NCI-H226 (cell line): ENCODE data around the gene NCOA6.

Source experiments
- DNase-seq: peaks from one replicate; pipeline ENCODE4 v3.0.0-alpha.2; 2015

Gene NCOA6

DNA sequence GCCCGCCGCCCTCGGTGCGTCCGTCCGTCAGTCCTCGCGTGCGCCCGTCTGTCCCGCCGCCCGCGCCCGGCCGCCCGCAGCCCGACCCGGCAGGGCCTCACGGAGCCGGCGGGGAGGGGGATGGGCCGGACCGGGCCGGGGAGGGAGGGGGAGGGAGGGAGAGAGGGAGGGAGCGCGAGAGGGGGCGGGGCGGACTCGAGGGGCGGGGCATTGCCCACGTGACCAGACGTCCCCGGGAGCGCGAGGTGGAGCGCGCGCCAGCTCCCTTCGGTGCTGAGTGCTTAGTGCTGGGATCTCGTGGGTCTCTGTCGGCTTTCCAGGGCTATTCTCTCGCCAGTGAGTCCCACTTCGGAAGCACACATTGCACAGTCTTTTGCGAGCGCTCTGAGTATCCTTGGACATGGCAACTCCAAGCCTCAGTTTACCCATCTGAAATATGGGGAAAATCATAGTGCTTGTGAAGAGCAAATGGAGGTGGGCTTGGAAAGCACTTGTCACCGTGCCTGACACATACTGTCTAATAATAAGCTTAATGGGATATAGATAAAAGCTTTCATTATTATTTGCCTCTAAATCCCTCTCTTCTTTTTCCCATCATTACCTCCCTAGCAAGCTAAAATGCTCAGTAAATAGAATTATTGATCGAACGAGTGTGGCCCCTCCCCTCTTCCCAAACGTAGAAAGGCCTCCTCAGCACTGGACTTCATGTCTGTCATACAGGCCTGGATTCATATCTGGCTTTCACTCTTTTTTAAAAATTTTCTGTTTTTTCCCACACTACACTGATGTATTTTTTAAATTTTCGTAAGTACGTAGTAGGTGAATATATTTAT, at the start of gene NCOA6:
Gene NCOA6, minus strand, starts transcription at position 122 of the 833 bp plus-strand sequence. CDS start 43,296 bp downstream, outside the sequence.
- peak; percentile 57 for DNase-seq

DNA sequence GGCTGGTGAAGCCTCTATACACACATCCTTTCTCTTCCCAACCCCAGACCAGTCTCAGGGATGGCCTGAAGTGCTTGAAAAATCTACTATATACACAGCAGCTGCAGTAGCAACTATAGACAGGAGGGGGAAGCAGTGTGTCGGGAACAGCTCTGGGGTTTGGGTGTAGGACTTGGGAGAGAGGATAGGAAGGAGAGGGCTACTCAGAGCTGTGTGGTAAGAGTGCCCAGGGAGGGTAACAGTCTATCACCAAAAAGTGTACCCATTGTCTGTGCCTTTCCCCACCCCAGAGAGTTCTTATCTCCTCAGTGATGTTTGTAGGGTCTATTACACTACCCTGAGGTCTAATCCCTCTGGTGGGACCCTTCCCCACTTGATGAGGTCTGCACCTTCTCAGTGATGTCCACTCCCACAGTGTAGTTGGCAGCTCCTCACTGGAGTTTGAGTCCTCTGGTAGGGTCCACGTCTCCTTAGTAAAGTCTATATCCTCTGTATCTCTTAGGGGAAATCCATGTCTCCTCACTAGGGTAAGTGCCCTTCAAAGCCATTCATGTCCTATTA, 48.7 kb upstream of the NCOA6 start:
- peak; percentile 71 for DNase-seq

DNA sequence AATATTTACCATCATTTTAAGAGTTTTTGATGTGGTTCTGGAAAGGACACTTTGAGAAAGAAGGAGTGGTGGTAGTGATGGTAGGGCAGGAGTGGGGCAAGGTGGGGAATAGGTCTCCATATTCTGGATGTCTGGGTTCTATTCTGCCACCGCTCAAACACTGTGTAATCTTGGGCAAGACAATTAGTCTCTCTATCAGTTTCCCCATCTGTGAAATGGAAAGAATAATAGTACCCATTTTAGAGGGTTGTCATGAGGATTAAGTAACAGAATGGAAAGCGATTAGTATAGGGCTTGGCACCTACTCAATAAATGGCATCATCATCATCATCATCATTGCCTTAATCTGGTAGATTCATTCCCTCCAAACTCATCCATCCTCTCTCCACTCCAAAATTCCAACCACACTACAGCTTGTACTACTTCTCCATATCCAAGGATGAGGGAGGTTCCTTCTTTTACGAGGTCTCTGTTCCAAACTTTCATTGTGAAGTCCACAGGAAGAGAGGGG, 48.2 kb upstream of the NCOA6 start:
- DNase-seq = no peak

DNA sequence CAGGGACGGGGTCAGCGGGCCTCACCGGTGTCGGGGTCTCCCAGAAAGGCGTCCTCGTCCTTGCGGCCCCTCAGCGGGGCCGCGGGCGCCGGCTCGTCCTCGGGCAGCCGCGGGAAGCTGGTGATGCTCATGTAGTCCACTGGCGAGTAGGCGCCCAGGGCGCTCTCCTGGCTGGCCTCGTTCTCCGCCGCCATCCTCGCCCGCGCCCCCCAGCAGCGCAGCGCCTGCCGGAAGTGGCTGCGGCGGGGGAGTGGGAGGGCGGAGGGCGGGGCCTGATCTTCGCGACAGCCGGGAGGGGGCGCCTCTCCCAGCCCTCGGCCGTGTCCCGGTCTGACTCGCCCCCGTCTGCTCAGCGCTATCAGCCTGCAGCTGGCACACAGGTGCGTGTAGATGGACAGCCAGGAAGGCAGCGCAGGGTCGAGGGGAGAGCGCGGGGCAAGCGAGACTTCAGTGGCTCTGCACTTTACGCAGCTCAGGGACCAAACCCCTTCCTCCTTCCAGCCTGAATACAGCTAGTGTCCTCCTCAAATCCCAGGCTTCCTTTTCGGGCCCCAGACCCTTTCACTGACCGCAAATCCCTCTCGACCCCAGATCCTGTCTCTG, 47.3 kb upstream of the NCOA6 start, which contains the start of gene GGT7:
Gene GGT7, minus strand, starts transcription at position 235 of the 603 bp plus-strand sequence. Its CDS starts 41 bp downstream, at position 194.
- peak; percentile 34 for DNase-seq

DNA sequence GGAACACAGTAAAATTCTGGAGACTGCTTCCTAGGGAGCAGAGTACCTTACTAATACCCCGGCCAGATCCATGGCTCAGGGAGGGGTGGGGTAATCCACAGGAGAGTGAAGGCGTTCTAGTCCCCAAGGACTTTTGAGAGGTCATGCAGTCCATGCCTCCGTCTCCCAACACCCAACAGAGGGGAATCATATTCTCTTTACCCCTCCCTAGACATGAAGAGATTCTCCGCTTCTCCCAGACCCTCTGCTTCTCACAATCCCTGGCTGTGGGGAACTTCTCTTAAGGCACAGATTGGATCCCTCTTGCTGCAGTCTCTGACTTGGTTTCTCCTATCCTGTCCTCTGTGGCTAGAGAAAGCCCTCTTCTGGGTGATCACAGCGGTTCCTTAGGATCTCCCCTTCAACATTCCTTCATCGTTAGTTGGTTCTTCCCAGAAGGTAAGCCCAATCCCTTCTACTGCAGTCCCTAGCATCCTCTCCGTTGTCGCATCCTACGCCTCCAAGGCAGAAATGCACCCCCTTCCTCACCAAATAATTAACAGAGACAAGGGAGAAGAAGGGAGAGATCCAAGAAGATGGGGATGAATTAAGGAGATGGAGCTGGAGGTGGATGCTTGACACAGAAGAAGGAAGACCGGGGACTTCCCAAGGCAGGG, 46.6 kb upstream of the NCOA6 start:
- no peak for DNase-seq

DNA sequence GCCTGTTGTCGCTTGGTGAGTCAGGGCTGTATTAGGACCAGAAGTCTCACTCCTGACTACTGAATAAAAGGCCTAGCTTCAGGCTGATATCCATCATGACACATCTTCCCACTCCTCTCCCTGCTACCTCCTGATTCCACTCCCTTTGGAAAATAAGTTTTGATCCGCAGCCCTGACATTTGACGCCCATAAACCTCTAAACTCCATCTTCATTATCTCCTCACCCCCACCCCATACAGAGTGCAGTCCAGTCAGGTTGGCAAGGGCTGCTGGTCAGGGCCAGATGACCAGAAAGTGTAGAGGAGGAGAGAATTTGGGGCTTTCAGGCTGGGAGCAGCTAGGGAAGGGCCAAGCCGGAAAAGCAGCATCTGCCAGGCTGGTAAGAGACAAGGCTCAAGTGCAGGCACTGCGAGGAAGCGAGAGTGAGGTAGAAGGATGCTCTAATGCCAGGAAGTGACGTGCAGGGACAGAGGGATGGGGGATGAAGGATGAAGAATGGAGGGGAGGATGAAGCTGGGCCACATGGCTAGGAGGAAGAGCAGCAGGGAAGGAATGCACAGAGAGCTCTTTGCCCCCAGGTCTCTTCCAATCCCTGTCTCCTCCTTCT, 46.0 kb upstream of the NCOA6 start:
- no peak for DNase-seq

DNA sequence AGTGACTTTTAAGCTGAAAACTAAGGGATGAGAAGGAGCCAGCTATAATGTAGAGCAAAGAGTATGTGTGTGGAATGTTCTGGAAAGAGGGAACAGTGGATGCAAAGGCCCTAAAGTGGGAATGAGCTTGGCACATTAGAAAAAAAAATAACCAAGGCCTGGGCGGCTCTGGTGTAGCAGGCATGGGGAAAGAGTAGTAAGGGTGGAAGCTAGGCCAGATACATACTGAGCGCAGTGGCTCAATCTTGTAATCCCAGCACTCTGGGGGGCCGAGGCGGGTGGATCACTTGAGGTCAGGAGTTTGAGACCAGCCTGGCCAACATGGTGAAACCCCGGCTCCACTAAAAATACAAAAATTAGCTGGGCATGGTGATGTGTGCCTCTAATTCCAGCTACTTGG, 38.8 kb upstream of the NCOA6 start:
- no peak for DNase-seq

DNA sequence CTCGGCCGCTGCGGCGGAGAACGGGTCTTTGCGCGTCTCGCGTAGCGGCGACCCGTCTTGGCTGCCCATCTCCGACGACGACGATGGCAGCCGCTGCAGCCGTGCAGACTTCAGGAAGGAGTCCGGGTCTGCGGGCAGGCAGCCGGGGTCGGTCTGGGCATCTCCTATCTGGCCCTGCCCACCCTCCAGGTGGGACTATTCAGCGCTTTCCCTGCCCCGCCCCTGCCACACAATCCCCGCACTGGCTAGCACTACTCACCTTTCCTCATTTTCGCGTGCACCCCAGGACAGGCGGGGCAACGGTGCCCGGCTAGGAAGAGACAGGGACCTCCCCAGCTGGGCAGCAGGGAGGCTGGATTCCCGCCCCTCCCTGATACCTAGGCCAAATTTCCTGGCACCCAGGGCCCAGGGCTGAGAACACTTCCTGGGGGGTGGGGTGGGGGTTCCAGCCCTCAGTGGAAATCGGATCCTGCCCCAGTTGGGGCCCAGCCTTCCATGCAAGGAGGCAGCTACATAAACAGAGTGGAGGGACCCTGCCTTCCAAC, 38.0 kb upstream of the NCOA6 start:
- no peak for DNase-seq

DNA sequence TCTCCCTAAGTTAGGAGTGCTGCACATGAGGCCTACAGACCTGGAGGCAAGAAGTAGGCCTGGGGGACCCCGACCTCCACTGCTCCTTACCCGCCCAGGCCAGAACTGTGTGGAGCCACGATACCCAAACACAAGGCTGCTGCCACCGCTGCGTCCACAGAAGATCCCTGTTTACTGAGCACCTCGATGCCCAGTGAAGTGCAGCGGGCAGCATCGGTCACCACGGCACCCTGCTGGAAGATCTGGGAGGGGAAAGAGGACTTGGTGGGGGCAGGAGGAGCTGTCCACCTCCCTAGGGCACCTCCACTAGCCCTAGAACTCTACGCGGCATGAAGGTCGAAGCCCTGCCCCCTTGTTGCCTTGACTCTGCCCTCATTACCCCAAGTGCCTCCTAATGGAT, 37.3 kb upstream of the NCOA6 start:
- DNase-seq = no peak

DNA sequence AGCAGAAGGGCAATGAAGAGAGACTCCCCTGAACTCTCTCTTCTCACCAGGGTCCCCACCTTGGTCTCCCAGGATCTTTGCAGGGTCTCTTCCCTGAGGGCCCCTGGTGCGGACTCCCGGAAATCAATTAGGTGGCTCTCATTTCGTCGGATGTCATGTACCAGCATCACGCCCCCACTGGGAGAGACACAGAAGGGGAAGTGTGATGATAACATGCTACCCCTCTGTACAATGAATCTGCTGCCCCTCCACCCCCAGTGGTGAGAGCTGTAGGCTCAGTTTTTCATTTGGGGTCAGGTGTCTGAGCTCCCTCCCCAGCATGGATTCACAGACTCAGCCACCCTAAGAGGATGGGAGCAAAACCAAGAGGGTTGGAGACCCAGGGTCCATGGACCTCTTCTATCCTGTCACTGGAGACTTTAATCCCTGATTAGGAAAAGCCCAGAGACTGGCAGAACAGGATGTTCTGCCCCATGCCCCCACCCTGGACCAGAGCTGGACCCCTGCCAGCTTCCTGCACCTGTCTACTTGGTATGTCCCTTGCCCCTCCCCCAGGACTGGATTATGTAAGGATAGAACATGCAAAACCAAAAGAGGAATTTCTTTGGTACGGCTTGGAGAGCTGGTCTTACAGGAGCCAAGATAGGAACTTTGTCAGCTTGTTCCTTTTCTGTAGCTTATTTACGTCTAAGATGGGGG, 36.1 kb upstream of the NCOA6 start:
- DNase-seq = no peak

DNA sequence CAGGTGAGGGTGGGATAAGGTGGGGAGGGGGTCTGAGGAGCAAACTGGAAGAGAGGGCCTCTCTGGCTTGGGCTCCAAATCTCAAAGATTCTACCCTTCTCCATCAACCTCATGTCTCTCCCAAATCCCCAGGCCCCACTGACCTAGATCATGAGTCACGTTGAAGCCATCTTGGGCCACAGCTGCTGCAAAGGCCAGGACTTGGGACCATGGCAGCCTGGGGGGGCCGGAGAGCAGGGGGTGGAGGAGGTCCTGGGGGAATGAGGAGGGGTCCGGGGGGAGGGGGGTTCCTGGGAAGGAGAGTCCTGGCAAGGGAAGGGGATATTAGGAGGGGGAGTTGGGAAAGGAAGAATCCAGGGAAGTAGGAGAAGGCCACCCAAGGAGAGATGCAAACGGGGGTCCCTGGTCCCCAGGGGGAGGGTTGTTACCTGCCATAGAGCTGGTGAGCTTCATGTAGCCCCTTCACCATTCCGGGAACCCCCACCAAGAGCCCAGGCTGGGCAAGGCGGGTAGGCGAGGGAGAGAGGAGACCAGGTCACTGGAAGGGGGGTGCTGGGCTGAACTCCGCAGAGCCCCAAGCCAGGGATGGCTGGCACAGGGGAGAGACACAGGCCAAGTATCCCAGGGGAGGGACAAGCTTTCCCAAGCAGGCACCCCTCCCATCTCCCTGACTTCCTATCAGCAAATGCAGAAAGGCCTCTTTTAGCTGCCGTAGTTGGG, 34.5 kb upstream of the NCOA6 start:
- no peak for DNase-seq

DNA sequence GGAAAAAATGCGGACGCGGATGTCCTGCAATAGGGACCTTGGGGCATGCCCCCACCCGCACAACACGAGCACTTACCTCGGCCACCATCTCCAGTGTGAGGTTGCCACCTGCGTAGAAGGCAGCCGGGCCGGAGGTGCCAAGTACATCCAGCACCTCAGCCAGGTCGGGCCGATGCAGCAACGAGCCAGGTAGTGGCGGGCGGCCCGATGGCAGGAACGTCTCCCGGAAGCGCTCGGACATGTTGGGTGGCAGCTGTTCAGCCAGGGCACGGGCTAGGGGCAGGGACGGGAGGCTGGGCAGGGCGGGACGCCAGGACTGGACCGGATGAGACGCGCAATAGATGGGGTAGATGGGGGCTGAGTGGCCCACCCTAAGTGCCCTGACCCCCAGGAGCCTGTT, 33.9 kb upstream of the NCOA6 start:
- no peak for DNase-seq

DNA sequence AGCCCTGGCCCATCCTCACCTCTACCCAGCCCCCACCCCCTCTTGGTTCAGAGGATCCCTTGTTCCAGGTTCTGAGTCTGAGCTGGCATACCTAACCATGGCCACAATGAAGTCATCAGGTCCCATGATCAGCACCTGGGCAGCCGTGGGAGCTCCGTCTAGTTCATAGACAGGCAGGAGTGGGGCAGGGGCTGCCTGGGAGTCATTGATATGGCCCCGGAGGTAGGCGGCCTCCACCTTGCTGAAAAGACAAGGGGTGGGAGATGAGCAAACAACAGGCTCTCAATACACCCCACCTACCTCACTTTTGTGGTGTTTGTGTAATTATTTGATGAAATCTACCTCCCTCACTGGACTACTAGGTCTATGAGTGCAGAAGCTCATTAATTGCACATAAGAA, 26.8 kb upstream of the NCOA6 start:
- no peak for DNase-seq

DNA sequence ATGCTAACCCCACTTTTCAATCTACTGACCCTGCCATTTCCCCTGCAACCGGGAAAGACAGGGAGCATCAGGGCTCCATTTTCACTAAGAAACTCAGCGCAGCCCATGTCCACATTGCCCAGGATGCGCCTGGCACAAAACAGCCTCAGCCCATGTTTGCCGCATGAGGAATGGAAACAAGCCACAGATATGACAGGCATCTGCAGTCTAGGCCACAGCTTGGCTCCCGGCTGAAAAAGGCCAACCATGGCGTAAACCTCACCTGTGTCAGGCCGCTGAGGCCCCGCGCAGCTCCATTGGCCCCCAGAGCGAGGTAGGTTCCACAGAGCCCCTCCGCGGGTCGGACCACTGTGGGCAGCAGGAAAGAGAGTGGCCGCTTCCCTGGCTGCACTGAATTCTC, 25.5 kb upstream of the NCOA6 start:
- DNase-seq = no peak

DNA sequence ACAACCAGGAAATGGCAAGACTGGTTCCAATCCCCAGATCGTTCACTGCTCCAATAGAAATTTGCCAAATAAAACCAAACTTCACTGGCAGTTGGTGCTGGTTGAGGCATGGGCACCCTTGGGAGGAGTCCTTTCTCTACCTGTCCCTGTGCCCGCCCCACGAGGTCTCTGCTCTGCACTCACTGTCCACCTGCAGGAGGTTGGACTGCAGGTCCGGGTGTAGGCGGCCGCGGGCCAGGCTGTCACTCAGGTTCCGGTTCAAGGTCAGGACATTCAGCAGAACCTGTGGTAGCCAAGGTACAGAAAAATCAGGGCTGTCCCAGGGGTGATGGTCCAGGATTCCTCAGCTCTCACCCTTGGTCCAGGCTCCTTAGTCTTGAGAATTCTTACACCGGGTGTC, 24.3 kb upstream of the NCOA6 start:
- no peak for DNase-seq

DNA sequence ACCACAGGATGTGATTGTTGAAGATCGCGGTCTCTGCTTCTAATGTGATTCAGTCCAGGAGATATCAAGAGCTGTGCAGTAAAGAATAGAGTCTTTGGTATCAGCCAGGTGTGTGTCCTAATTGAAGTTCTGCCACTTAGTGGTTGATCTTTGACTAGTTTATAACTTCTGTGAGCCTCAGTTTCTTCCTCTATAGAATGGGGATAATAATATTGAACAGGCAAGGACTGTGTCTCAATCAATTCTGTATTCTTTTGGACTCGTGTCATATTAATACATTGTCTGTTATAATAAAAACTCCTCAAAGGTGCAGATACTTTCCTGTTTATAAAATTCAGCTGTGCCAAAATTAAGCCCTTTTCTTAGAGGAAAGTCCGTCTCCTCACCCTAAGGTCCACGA, 23.1 kb upstream of the NCOA6 start:
- DNase-seq = no peak

DNA sequence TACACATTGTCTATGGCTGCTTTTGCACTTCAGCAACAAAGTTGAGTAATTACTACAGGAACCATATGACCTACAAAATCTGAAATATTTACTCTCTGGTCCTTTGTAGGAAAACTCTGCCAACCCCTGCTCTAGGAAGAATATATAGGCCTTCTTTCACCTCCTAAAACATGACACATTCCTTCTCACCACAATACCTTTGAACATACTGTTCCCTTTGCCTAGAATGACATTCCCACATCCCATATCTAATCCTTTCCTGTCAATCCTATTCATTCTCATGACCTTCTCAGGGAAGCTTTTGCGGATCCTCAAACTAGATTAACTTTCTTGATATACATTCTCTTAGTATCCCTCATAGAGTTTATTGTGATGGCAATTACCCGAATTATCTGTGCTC, 18.0 kb upstream of the NCOA6 start:
- no peak for DNase-seq

DNA sequence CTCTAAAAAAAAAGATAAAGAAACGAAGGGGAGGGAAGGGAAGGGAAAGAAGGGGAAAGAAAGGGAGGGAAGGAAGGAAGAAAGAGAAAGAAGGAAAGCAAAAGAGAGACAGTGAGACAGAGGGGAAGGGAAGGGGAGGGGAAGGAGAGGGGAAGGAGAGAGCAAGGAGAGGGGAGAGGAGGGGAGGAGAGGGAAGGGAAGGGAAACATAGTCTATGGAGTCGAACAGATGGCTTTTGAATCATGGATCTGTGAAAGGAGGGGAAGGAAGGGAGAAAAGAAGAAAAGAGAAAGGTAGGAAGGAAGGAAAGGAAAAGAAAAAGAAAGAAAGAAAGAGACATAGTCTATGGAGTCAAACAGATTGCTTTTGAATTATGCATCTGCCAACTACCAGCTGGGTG, 16.7 kb upstream of the NCOA6 start:
- no peak for DNase-seq

DNA sequence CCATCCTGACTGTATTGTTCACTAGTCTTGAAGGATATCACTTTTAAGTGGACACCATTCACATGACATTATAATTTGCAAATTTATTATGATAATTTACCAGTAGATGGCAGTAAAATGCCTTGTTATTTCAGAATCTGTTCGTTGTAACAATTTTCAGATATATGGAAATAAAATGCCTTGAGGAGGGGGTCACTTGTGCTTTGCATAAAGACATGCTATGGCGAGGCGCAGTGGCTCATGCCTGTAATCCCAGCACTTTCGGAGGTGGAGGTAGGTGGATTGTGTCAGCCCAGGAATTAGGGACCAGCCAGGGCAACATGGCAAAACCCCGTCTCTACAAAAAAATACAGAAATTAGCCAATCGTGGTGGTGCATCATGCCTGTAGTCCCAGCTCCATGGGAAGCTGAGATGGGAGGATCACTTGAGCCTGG, 9.0 kb upstream of the NCOA6 start:
- peak; percentile 2 for DNase-seq

DNA sequence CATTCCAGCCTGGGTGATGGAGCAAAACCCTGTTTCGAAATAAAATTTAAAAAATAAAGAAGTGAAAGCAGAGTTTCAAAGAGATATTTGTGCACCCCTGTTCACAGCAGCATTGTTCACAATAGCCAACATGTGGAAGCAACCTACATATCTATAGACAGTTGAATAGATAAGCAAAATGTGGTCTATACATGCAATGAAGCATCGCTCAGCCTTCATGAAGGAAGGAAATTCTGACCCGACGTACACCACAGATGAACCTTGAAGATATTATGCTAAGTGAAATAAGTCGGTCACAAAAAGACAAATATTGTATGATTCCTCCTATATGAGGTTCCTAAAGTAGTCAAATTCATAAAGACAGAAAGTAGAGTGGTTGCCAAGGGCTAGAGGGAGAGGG, 6.5 kb upstream of the NCOA6 start:
- no peak for DNase-seq

DNA sequence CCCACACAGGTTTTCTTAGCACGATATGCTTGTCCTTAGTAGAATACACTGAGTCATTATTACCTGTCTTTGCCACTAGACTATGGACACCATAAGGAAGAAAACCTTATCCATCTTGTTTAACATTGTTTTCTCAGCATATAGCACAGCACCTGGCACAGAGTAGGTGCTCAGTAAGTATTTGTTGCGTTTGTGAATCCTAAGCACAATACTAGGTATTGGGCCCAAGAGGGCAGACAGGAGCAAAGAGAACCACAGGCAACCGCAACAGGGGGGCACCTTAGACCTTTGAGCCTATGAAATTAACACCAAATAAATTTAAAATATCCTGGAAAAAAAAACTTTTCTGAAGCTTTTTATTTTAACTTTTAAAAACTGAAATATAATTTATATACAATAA, 3.7 kb upstream of the NCOA6 start:
- DNase-seq = no peak
